ENCODE measurements around the gene CORIN.

The CORIN gene

DNA sequence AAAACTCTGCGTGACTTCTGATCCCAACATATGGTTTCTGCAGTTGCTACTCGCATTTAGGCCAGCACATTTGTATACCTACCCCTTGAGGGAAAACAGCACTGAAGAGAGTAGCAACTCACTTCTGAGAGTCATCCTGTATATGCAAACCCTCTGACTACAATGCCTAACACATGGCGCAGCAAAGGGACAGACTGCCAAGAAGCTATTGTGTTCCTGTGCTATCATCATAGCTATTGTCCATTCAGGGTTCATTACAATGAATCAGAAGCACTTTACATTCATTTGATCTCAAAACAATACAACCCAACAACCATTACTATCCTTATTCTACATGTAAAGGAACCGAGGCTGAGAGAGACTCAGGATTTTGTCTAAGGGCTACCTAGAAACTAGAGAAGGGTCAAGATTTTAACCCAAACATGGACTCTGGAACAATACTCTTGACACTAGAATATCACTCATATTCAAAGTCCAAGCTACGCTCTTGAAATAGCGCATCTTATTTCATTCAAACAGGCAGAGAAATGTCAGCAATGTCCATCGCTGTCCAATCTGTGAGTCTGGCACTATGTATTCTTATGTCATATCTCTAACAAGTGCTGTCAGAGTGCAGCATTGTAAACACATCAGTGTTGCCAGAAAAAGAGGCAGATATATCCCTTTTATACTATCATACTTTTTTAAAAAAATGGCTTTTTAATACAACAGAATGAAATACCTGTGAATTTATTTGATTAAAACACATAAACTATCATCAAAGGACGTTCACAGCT, 173.6 kb downstream of the CORIN start:
- Histone ChIP-seq H3K27me3 (ENCODE audit: control insufficient read depth in 1 of 2, insufficient read depth in 1 of 2, low read length in 2 of 2) (peaks cover 4 to 22% of the 10 kb centered on the region in 2 experiments), H2BK15ac (ENCODE audit: low read depth, poor library complexity, severe bottlenecking) (no peak overlapping the region), H2AK5ac (ENCODE audit: low read length, severe bottlenecking) (no peak overlapping the region), H2BK120ac (ENCODE audit: low read depth, low read length) (no peak overlapping the region), H3K4ac (ENCODE audit: low read depth in 1 of 2, low read length in 2 of 2) (no peak overlapping the region), H3K27ac (ENCODE audit: low read length, poor library complexity, severe bottlenecking) (no peak overlapping the region), H3K9me3 (ENCODE audit: control insufficient read depth, low read length) (no peaks in the 10 kb centered on the region), H3K18ac (ENCODE audit: low read depth in 1 of 2, low read length in 2 of 2) (no peak overlapping the region), H2BK5ac (ENCODE audit: low read depth, low read length, poor library complexity, severe bottlenecking) (no peak overlapping the region), H2BK12ac (ENCODE audit: low read length in 2 of 2) (no peak overlapping the region), H2AFZ (ENCODE audit: low read depth, low read length) (no peak overlapping the region), H3K79me1 (replicated peaks; ENCODE audit: low read length, poor library complexity, severe bottlenecking) (no peaks in the 10 kb centered on the region), H4K91ac (ENCODE audit: low read length) (no peak overlapping the region), H3K36me3 (ENCODE audit: control insufficient read depth in 1 of 2, insufficient read depth in 2 of 2, low read depth in 1 of 2, low read length in 2 of 2) (no peaks in the 10 kb centered on the region), H3K9ac (ENCODE audit: low read length) (no peak overlapping the region), H4K8ac (ENCODE audit: low read length) (no peak overlapping the region), H3K14ac (ENCODE audit: low read length in 2 of 2) (no peak overlapping the region), H3K23ac (ENCODE audit: low read length in 2 of 2) (no peak overlapping the region), H3K4me2 (ENCODE audit: low read length, poor library complexity, severe bottlenecking) (no peak overlapping the region), H3K4me3 (ENCODE audit: insufficient read depth in 1 of 2, low read depth in 1 of 2, low read length in 2 of 2) (no peak overlapping the region), H3K4me1 (ENCODE audit: control insufficient read depth, insufficient read depth, low read depth, low read length) (no peaks in the 10 kb centered on the region)
- DNase-seq, result no peak
- WGBS, result 96% methylated on average over 7 of the region's 8 CpGs

DNA sequence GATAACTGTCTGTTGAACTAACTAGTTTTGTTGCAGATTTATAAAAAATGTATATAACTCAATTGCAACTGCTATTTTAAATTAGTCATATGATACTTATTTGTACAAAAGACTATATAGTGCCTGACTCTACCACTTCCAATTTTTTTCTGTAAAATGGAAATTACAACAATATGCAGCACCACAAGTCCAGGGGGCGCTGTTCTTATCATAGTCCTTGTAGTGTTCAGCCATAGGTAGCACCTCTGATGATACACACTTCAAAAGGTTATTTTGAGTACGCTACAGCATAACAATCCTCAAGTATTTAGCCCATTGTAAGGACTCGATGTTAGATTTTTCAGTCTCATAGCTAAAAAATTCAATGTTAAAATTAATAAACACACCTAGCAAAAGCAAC, 174.9 kb downstream of the CORIN start:
- Histone ChIP-seq H3K4me3 (ENCODE audit: insufficient read depth in 1 of 2, low read depth in 1 of 2, low read length in 2 of 2) (no peak overlapping the region), H3K4ac (ENCODE audit: low read depth in 1 of 2, low read length in 2 of 2) (no peak overlapping the region), H3K27ac (ENCODE audit: low read length, poor library complexity, severe bottlenecking) (no peak overlapping the region), H4K91ac (ENCODE audit: low read length) (no peak overlapping the region), H3K23ac (ENCODE audit: low read length in 2 of 2) (no peak overlapping the region), H3K79me1 (replicated peaks; ENCODE audit: low read length, poor library complexity, severe bottlenecking) (no peaks in the 10 kb centered on the region), H3K36me3 (ENCODE audit: control insufficient read depth in 1 of 2, insufficient read depth in 2 of 2, low read depth in 1 of 2, low read length in 2 of 2) (no peaks in the 10 kb centered on the region), H2BK120ac (ENCODE audit: low read depth, low read length) (no peak overlapping the region), H2BK15ac (ENCODE audit: low read depth, poor library complexity, severe bottlenecking) (no peak overlapping the region), H3K9ac (ENCODE audit: low read length) (no peak overlapping the region), H2AK5ac (ENCODE audit: low read length, severe bottlenecking) (no peak overlapping the region), H2BK12ac (ENCODE audit: low read length in 2 of 2) (no peak overlapping the region), H3K27me3 (ENCODE audit: control insufficient read depth in 1 of 2, insufficient read depth in 1 of 2, low read length in 2 of 2) (peaks cover 4 to 22% of the 10 kb centered on the region in 2 experiments), H2AFZ (ENCODE audit: low read depth, low read length) (no peak overlapping the region), H3K14ac (ENCODE audit: low read length in 2 of 2) (no peak overlapping the region), H3K18ac (ENCODE audit: low read depth in 1 of 2, low read length in 2 of 2) (no peak overlapping the region), H2BK5ac (ENCODE audit: low read depth, low read length, poor library complexity, severe bottlenecking) (no peak overlapping the region), H4K8ac (ENCODE audit: low read length) (no peak overlapping the region), H3K9me3 (ENCODE audit: control insufficient read depth, low read length) (no peaks in the 10 kb centered on the region), H3K4me1 (ENCODE audit: control insufficient read depth, insufficient read depth, low read depth, low read length) (no peaks in the 10 kb centered on the region), H3K4me2 (ENCODE audit: low read length, poor library complexity, severe bottlenecking) (no peak overlapping the region)
- 36% methylated on average over 2 of the region's 3 CpGs for WGBS
- no peak for DNase-seq

DNA sequence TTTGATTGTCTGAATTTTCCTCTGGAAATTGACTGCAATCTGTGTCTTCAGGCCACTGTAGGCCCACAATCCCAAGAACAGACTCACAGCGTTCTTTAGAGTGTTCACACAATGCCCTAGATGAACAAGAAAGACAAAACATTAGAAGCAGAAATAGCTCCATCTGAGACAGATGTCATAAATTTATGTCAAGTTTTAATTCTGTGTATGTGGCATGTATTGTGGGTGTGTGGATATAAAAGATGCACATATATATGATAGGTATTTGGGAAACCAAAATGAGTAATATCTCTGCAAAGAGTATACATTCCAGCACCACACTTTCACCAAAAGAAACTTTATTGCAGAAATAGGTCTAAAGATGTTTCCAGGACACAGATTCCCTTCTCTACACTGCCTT, 176.1 kb downstream of the CORIN start:
- H3K4me3 ChIP-seq (ENCODE audit: insufficient read depth in 1 of 2, low read depth in 1 of 2, low read length in 2 of 2), result no peak overlapping the region
- no peak overlapping the region for H3K23ac ChIP-seq (ENCODE audit: low read length in 2 of 2)
- H2BK15ac ChIP-seq (ENCODE audit: low read depth, poor library complexity, severe bottlenecking), result no peak overlapping the region
- DNase-seq, result no peak
- no peaks in the 10 kb centered on the region for H3K36me3 ChIP-seq (ENCODE audit: control insufficient read depth in 1 of 2, insufficient read depth in 2 of 2, low read depth in 1 of 2, low read length in 2 of 2)
- H3K9ac ChIP-seq (ENCODE audit: low read length), result no peak overlapping the region
- H3K27me3 ChIP-seq (ENCODE audit: control insufficient read depth in 1 of 2, insufficient read depth in 1 of 2, low read length in 2 of 2), result peaks cover 0 to 13% of the 10 kb centered on the region in 2 experiments
- no peak overlapping the region for H3K4me2 ChIP-seq (ENCODE audit: low read length, poor library complexity, severe bottlenecking)
- no peaks in the 10 kb centered on the region for H3K4me1 ChIP-seq (ENCODE audit: control insufficient read depth, insufficient read depth, low read depth, low read length)
- no peak overlapping the region for H4K91ac ChIP-seq (ENCODE audit: low read length)
- no CpG with 5 or more reads among the region's 1 CpG for WGBS
- H3K18ac ChIP-seq (ENCODE audit: low read depth in 1 of 2, low read length in 2 of 2), result no peak overlapping the region
- H2BK12ac ChIP-seq (ENCODE audit: low read length in 2 of 2), result no peak overlapping the region
- no peak overlapping the region for H3K4ac ChIP-seq (ENCODE audit: low read depth in 1 of 2, low read length in 2 of 2)
- no peak overlapping the region for H4K8ac ChIP-seq (ENCODE audit: low read length)
- no peak overlapping the region for H2AFZ ChIP-seq (ENCODE audit: low read depth, low read length)
- H3K27ac ChIP-seq (ENCODE audit: low read length, poor library complexity, severe bottlenecking), result no peak overlapping the region
- H3K9me3 ChIP-seq (ENCODE audit: control insufficient read depth, low read length), result no peaks in the 10 kb centered on the region
- H3K79me1 ChIP-seq (replicated peaks; ENCODE audit: low read length, poor library complexity, severe bottlenecking), result no peaks in the 10 kb centered on the region
- no peak overlapping the region for H2BK5ac ChIP-seq (ENCODE audit: low read depth, low read length, poor library complexity, severe bottlenecking)
- no peak overlapping the region for H2BK120ac ChIP-seq (ENCODE audit: low read depth, low read length)
- H2AK5ac ChIP-seq (ENCODE audit: low read length, severe bottlenecking), result no peak overlapping the region
- H3K14ac ChIP-seq (ENCODE audit: low read length in 2 of 2), result no peak overlapping the region

DNA sequence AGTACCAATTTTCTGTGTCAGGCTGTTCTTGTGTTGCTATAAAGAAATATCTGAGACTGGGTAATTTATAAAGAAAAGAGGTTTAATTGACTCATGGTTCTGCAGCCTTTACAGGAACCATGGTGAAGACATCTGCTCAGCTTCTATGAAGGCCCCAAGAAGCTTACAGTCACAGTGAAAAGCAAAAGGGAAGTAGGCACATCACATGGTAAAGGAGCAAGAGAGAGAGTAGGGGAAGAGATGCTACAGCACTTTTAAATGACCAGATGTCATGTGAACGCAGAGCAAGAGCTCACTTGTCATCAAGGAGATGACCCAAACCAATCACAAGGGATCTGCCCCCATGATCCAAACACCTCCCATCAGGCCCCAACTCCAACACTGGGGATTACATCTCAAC, 178.5 kb downstream of the CORIN start:
- DNase-seq, result no peak
- Histone ChIP-seq H2BK120ac (ENCODE audit: low read depth, low read length) (no peak overlapping the region), H3K4me1 (ENCODE audit: control insufficient read depth, insufficient read depth, low read depth, low read length) (no peaks in the 10 kb centered on the region), H4K8ac (ENCODE audit: low read length) (no peak overlapping the region), H2BK15ac (ENCODE audit: low read depth, poor library complexity, severe bottlenecking) (no peak overlapping the region), H2BK5ac (ENCODE audit: low read depth, low read length, poor library complexity, severe bottlenecking) (no peak overlapping the region), H3K9me3 (ENCODE audit: control insufficient read depth, low read length) (no peaks in the 10 kb centered on the region), H3K4ac (ENCODE audit: low read depth in 1 of 2, low read length in 2 of 2) (no peak overlapping the region), H3K79me1 (replicated peaks; ENCODE audit: low read length, poor library complexity, severe bottlenecking) (no peaks in the 10 kb centered on the region), H2BK12ac (ENCODE audit: low read length in 2 of 2) (no peak overlapping the region), H3K9ac (ENCODE audit: low read length) (no peak overlapping the region), H3K23ac (ENCODE audit: low read length in 2 of 2) (no peak overlapping the region), H3K27me3 (ENCODE audit: control insufficient read depth in 1 of 2, insufficient read depth in 1 of 2, low read length in 2 of 2) (peaks cover 0 to 3% of the 10 kb centered on the region in 2 experiments), H3K27ac (ENCODE audit: low read length, poor library complexity, severe bottlenecking) (no peak overlapping the region), H3K4me3 (ENCODE audit: insufficient read depth in 1 of 2, low read depth in 1 of 2, low read length in 2 of 2) (no peak overlapping the region), H2AFZ (ENCODE audit: low read depth, low read length) (no peak overlapping the region), H3K4me2 (ENCODE audit: low read length, poor library complexity, severe bottlenecking) (no peak overlapping the region), H4K91ac (ENCODE audit: low read length) (no peak overlapping the region), H3K14ac (ENCODE audit: low read length in 2 of 2) (no peak overlapping the region), H2AK5ac (ENCODE audit: low read length, severe bottlenecking) (no peak overlapping the region), H3K36me3 (ENCODE audit: control insufficient read depth in 1 of 2, insufficient read depth in 2 of 2, low read depth in 1 of 2, low read length in 2 of 2) (no peaks in the 10 kb centered on the region), H3K18ac (ENCODE audit: low read depth in 1 of 2, low read length in 2 of 2) (no peak overlapping the region)
- WGBS, result 83% methylated on average over 1 of the region's 1 CpG
